Neural cell (in vitro differentiated cells): ENCODE data around the gene SPON1.

Experiments
- CTCF ChIP-seq: fragments of 450-650 bp; IDR thresholded peaks from 2 replicates; pipeline ENCODE4 v1.5.1; 2014; ENCODE audit warnings: antibody characterized with exemption, mild to moderate bottlenecking, moderate library complexity; ENCODE audit not compliant: poor library complexity, severe bottlenecking
- EP300 ChIP-seq: fragments of 450-650 bp; conservative IDR thresholded peaks from 2 replicates; pipeline ENCODE4 v1.6.1; 2014; ENCODE audit warnings: antibody characterized with exemption, mild to moderate bottlenecking, moderate library complexity; ENCODE audit not compliant: poor library complexity, severe bottlenecking
- EZH2 ChIP-seq: fragments of 200-600, 300-800 bp; shearing (Covaris generic), sonication (generic); IDR thresholded peaks from 2 replicates; pipeline ENCODE4 v1.6.1; 2014; ENCODE audit warnings: antibody characterized with exemption, low read length, borderline replicate concordance, mild to moderate bottlenecking; ENCODE audit not compliant: insufficient read depth, poor library complexity, severe bottlenecking
- POLR2AphosphoS5 ChIP-seq: IDR thresholded peaks from 2 replicates; pipeline ENCODE4 v1.6.1; 2012
- REST ChIP-seq: IDR thresholded peaks from 2 replicates; pipeline ENCODE4 v1.6.1; 2012; ENCODE audit warnings: borderline replicate concordance
- SMC3 ChIP-seq: fragments of 450-650 bp; conservative IDR thresholded peaks from 2 replicates; pipeline ENCODE4 v1.6.1; 2014; ENCODE audit warnings: antibody characterized with exemption, mild to moderate bottlenecking, moderate library complexity; ENCODE audit not compliant: poor library complexity
- TAF1 ChIP-seq: IDR thresholded peaks from 2 replicates; pipeline ENCODE4 v1.6.1; 2012; ENCODE audit warnings: low read depth

- TF ChIP-seq EP300 (no peak), CTCF (no peak), POLR2AphosphoS5 (no peak), TAF1 (no peak), SMC3 (no peak), EZH2 (no peak), REST (no peak)
These were observed 102.6 kb downstream of the SPON1 start for GRCh38 chr11:14065141-14065540.
